Adrenal gland (tissue), 12 donors: ENCODE results near the gene SH3RF1. TPM values are rescaled to one million over a fixed set of nuclear protein-coding genes. Genes with fewer than 3 reads are reported as not detected.

Experiments used
- DNase-seq, 7 donors: peaks; one replicate each; pipeline ENCODE4 v3.0.0-alpha.2; 2019 to 2020
- H3K27ac ChIP-seq, 5 donors: fragments of 200-600 bp; sonication (generic) in 4 of 5; 1 replicate in 3 of 5; 2 replicates in 2 of 5; pipeline versions ENCODE4 v1.5.1 to v1.8.0; 2016 to 2020; ENCODE audit warnings: mild to moderate bottlenecking in 1 of 5
- H3K27me3 ChIP-seq: fragments of 200-600 bp; 2 replicates; pipeline ENCODE4 v1.8.0; 2021
- H3K36me3 ChIP-seq, 2 donors: fragments of 200-600 bp; replicated peaks in 1 of 2; 1 replicate in 1 of 2; 2 replicates in 1 of 2; pipeline versions ENCODE4 v1.5.1 to v1.8.0; 2018 to 2022
- H3K4me1 ChIP-seq, 2 donors: fragments of 200-600 bp; replicated peaks in 1 of 2; 1 replicate in 1 of 2; 2 replicates in 1 of 2; pipeline versions ENCODE4 v1.5.1 to v1.8.0; 2018 to 2021
- H3K4me3 ChIP-seq, 4 donors: fragments of 200-600 bp; sonication (generic) in 3 of 4; one replicate each; pipeline ENCODE4 v1.5.1; 2016 to 2018
- H3K9me3 ChIP-seq, 3 donors: fragments of 200-600 bp; sonication (generic) in 1 of 3; replicated peaks in 1 of 3; 1 replicate in 2 of 3; 2 replicates in 1 of 3; pipeline versions ENCODE4 v1.5.1 to v1.8.0; 2016 to 2021
- CTCF ChIP-seq, 6 experiments: fragments of 450-650 bp in 4 of 6; fragments of 200-600 bp in 2 of 6; sonication (generic) in 1 of 6; IDR thresholded peaks; 1 replicate in 5 of 6; 2 replicates in 1 of 6; pipeline versions ENCODE4 v1.5.1 to v1.8.0; 2016 to 2021; ENCODE audit warnings: antibody characterized with exemption in 6 of 6, mild to moderate bottlenecking in 2 of 6, moderate library complexity in 1 of 6
- POLR2A ChIP-seq, 2 donors: fragments of 450-650 bp; IDR thresholded peaks; one replicate each; pipeline ENCODE4 v1.6.1; 2017; ENCODE audit warnings: antibody characterized with exemption in 2 of 2, mild to moderate bottlenecking in 2 of 2, moderate library complexity in 1 of 2
- WGBS, 4 donors: extraction: QIAGEN DNeasy Blood & Tissue Kit in 2 of 4; methylation state at CpG; one replicate each; pipeline versions ENCODE4 v1.1.5 to v1.1.7; 2013 to 2017; 5-methylcytosine and 5-hydroxymethylcytosine counted together
- intact Hi-C, 2 donors: fragments of 100-400 bp; cut with DNase I; formaldehyde crosslinking; loops; one replicate each; pipeline versions ENCODE4 v1.14.1 to v1.15.0; 2022 to 2023
- polyA plus RNA-seq, 3 donors: library from polyadenylated mRNA; stranded (reverse); fragments of 200-250 nt in 2 of 3; fragments of 350-450 nt in 1 of 3; fragmentation: Illumina TruSeq in 1 of 3; extraction: RNeasy Lipid Tissue Mini Kit (QIAGEN cat#74804) in 1 of 3; gene quantifications; one replicate each; pipeline ENCODE4 v1.2.3, GENCODE V29; 2013 to 2014
- total RNA-seq, 9 donors: library from RNA; depleted of rRNA in 4 of 9; stranded (reverse); fragments of >200 nt in 4 of 9; fragments of 120-200 nt in 1 of 9; fragmentation: NEBNext Ultra II Directional in 1 of 9; extraction: Animal tissue kit (Norgen Biotek cat#: 25700) in 1 of 9; gene quantifications; one replicate each; pipeline versions ENCODE4 v1.1.0 to v1.2.4, GENCODE V29; 2013 to 2023
- donor health status: healthy with polysubstance abuse.
- donor health status: Bipolar disorder and iron deficiency.
- donor health status: DM: yes; HTN: yes; CAD: no.
- donor health status: DM: no; HTN: no; CAD: no.
- donor health status: DM: no; HTN: no; CAD: no.
- donor health status: DM: yes; HTN: yes; CAD: no.

Gene SH3RF1
- total and polyA plus RNA-seq, 12 donors: 1.8 to 19.3 (median 8.6) TPM

GRCh38 chr4:169246279-169246678 is 24.5 kb downstream of the SH3RF1 start:
- 85 to 92% (median 88%) methylated on average over 3 of the region's 3 CpGs for WGBS, 4 donors
- Histone ChIP-seq H3K27me3 (no peaks in the 10 kb centered on the region), H3K27ac (no peak overlapping the region), H3K4me3 (no peak overlapping the region), H3K9me3 (no peaks in the 10 kb centered on the region), H3K36me3 (no peaks in the 10 kb centered on the region), H3K4me1 (peaks cover 0 to 20% of the 10 kb centered on the region in 2 donors)
- DNase-seq: no peak
- TF ChIP-seq POLR2A (IDR thresholded peaks at IDR 0.05) (no peak), CTCF (IDR thresholded peaks at IDR 0.05) (no peak)
- intact Hi-C loops: no loop called here

GRCh38 chr4:169245061-169245460 is 25.7 kb downstream of the SH3RF1 start:
- Histone ChIP-seq H3K27ac (no peak overlapping the region), H3K9me3 (no peaks in the 10 kb centered on the region), H3K36me3 (no peaks in the 10 kb centered on the region), H3K4me1 (peaks cover 0 to 19% of the 10 kb centered on the region in 2 donors), H3K27me3 (no peaks in the 10 kb centered on the region), H3K4me3 (no peak overlapping the region)
- intact Hi-C loops: no loop called here
- DNase-seq: no peak
- WGBS, 4 donors: 79 to 93% (median 83%) methylated on average over 2 of the region's 2 CpGs
- no peak for TF ChIP-seq POLR2A (IDR thresholded peaks at IDR 0.05)
- no peak for TF ChIP-seq CTCF (IDR thresholded peaks at IDR 0.05)

GRCh38 chr4:169243825-169244609 is 26.7 kb downstream of the SH3RF1 start:
- Histone ChIP-seq H3K27ac (no peak overlapping the region), H3K4me3 (no peak overlapping the region), H3K36me3 (no peaks in the 10 kb centered on the region), H3K4me1 (peaks cover 0 to 15% of the 10 kb centered on the region in 2 donors), H3K9me3 (no peaks in the 10 kb centered on the region), H3K27me3 (no peaks in the 10 kb centered on the region)
- intact Hi-C loops: no loop called here
- no peak for DNase-seq
- no peak for TF ChIP-seq CTCF (IDR thresholded peaks at IDR 0.05)
- TF ChIP-seq POLR2A (IDR thresholded peaks at IDR 0.05): no peak
- WGBS, 4 donors: 58 to 70% (median 68%) methylated on average over 2 of the region's 2 CpGs

GRCh38 chr4:169241464-169241863 is 29.3 kb downstream of the SH3RF1 start:
- Histone ChIP-seq H3K27me3 (no peaks in the 10 kb centered on the region), H3K4me1 (peaks cover 0 to 32% of the 10 kb centered on the region in 2 donors), H3K27ac (no peak overlapping the region), H3K4me3 (no peak overlapping the region), H3K36me3 (no peaks in the 10 kb centered on the region), H3K9me3 (no peaks in the 10 kb centered on the region)
- WGBS, 4 donors: 51 to 71% (median 61%) methylated on average over 2 of the region's 2 CpGs
- DNase-seq: no peak
- intact Hi-C loops: no loop called here
- TF ChIP-seq POLR2A (IDR thresholded peaks at IDR 0.05): no peak
- no peak for TF ChIP-seq CTCF (IDR thresholded peaks at IDR 0.05)
